Measurements from ENCODE around the gene FAM120A. TPM values are rescaled to one million over a fixed set of nuclear protein-coding genes. Genes with fewer than 3 reads are reported as not detected.
"Not testable (repeated sequence)": the region's sequence is repeated elsewhere in the genome, so short reads cannot be mapped to it uniquely, and the experiment has no call there.

FAM120A gene
- total RNA-seq, 1 experiment from 2014 or later, result 31.5 TPM

- in situ Hi-C loops (cut with HindIII; ENCODE audit: low pct_unique_long_range_greater_than_20kb, low sequenced_read_pairs), result no loop called here
- no peak for DNase-seq (ENCODE audit: low read depth)
Measured at GRCh38 chr9:93437996-93438395, 13.5 kb upstream of the FAM120A start.

GRCh38 chr9:93439301-93439700, 12.2 kb upstream of the FAM120A start:
- DNase-seq (ENCODE audit: low read depth); in situ Hi-C loops (cut with HindIII; ENCODE audit: low pct_unique_long_range_greater_than_20kb, low sequenced_read_pairs): not testable (repeated sequence)

GRCh38 chr9:93440896-93441580, 10.4 kb upstream of the FAM120A start:
- in situ Hi-C loops (cut with HindIII; ENCODE audit: low pct_unique_long_range_greater_than_20kb, low sequenced_read_pairs), result no loop called here
- DNase-seq (ENCODE audit: low read depth), result no peak

- DNase-seq (ENCODE audit: low read depth), result no peak
- in situ Hi-C loops (cut with HindIII; ENCODE audit: low pct_unique_long_range_greater_than_20kb, low sequenced_read_pairs), result no loop called here
Measured at GRCh38 chr9:93446073-93446472, 5.4 kb upstream of the FAM120A start.

- DNase-seq (ENCODE audit: low read depth), result no peak
- in situ Hi-C loops (cut with HindIII; ENCODE audit: low pct_unique_long_range_greater_than_20kb, low sequenced_read_pairs), result no loop called here
Measured at GRCh38 chr9:93447655-93448054, 3.8 kb upstream of the FAM120A start.

GRCh38 chr9:93451849-93452709, 594 bp downstream of the FAM120A start:
- in situ Hi-C loops (cut with HindIII; ENCODE audit: low pct_unique_long_range_greater_than_20kb, low sequenced_read_pairs), result no loop called here

GRCh38 chr9:93452710-93453046, 1.2 kb downstream of the FAM120A start:
- DNase-seq (ENCODE audit: low read depth), result no peak
- in situ Hi-C loops (cut with HindIII; ENCODE audit: low pct_unique_long_range_greater_than_20kb, low sequenced_read_pairs), result no loop called here

More at GRCh38 chr9:93451849-93452709, 594 bp downstream of the FAM120A start:
- DNase-seq (ENCODE audit: low read depth), result peak; percentile 59

GRCh38 chr9:93453047-93453914, 1.8 kb downstream of the FAM120A start, which contains the start of gene FAM120AOS:
Gene FAM120AOS, minus strand, starts transcription at chr9:93453581. Its CDS starts 872 bp downstream, at chr9:93452709.
- in situ Hi-C loops (cut with HindIII; ENCODE audit: low pct_unique_long_range_greater_than_20kb, low sequenced_read_pairs), result no loop called here

GRCh38 chr9:93456022-93456421, 4.5 kb downstream of the FAM120A start:
- in situ Hi-C loops (cut with HindIII; ENCODE audit: low pct_unique_long_range_greater_than_20kb, low sequenced_read_pairs), result no loop called here
- DNase-seq (ENCODE audit: low read depth), result no peak

More at GRCh38 chr9:93453047-93453914, 1.8 kb downstream of the FAM120A start, which contains the start of gene FAM120AOS:
- DNase-seq (ENCODE audit: low read depth), result peak; percentile 91

GRCh38 chr9:93456504-93456903, 5.0 kb downstream of the FAM120A start:
- DNase-seq (ENCODE audit: low read depth), result no peak
- in situ Hi-C loops (cut with HindIII; ENCODE audit: low pct_unique_long_range_greater_than_20kb, low sequenced_read_pairs), result no loop called here

GRCh38 chr9:93457006-93457405, 5.5 kb downstream of the FAM120A start:
- in situ Hi-C loops (cut with HindIII; ENCODE audit: low pct_unique_long_range_greater_than_20kb, low sequenced_read_pairs), result no loop called here
- no peak for DNase-seq (ENCODE audit: low read depth)

GRCh38 chr9:93458712-93459111, 7.2 kb downstream of the FAM120A start:
- in situ Hi-C loops (cut with HindIII; ENCODE audit: low pct_unique_long_range_greater_than_20kb, low sequenced_read_pairs), result no loop called here

GRCh38 chr9:93459432-93459847, 8.0 kb downstream of the FAM120A start:
- in situ Hi-C loops (cut with HindIII; ENCODE audit: low pct_unique_long_range_greater_than_20kb, low sequenced_read_pairs), result no loop called here
- no peak for DNase-seq (ENCODE audit: low read depth)

More at GRCh38 chr9:93458712-93459111, 7.2 kb downstream of the FAM120A start:
- no peak for DNase-seq (ENCODE audit: low read depth)

GRCh38 chr9:93460689-93461413, 9.4 kb downstream of the FAM120A start:
- in situ Hi-C loops (cut with HindIII; ENCODE audit: low pct_unique_long_range_greater_than_20kb, low sequenced_read_pairs), result no loop called here
- no peak for DNase-seq (ENCODE audit: low read depth)

- DNase-seq (ENCODE audit: low read depth), result no peak
- in situ Hi-C loops (cut with HindIII; ENCODE audit: low pct_unique_long_range_greater_than_20kb, low sequenced_read_pairs), result no loop called here
Measured at GRCh38 chr9:93461414-93461743, 9.9 kb downstream of the FAM120A start.

- in situ Hi-C loops (cut with HindIII; ENCODE audit: low pct_unique_long_range_greater_than_20kb, low sequenced_read_pairs), result no loop called here
- no peak for DNase-seq (ENCODE audit: low read depth)
Measured at GRCh38 chr9:93461821-93462220, 10.3 kb downstream of the FAM120A start.

- DNase-seq (ENCODE audit: low read depth), result no peak
- in situ Hi-C loops (cut with HindIII; ENCODE audit: low pct_unique_long_range_greater_than_20kb, low sequenced_read_pairs), result no loop called here
Measured at GRCh38 chr9:93463638-93464248, 12.3 kb downstream of the FAM120A start.

GRCh38 chr9:93464395-93464794, 12.9 kb downstream of the FAM120A start:
- DNase-seq (ENCODE audit: low read depth), result no peak
- in situ Hi-C loops (cut with HindIII; ENCODE audit: low pct_unique_long_range_greater_than_20kb, low sequenced_read_pairs), result no loop called here

All from Caki2 (cell line).